Left lobe of liver (tissue), 1 donor: ENCODE measurements around the gene MLKL. TPM values are rescaled to one million over a fixed set of nuclear protein-coding genes. Genes with fewer than 3 reads are reported as not detected.

Experiments
- total RNA-seq: library from RNA; stranded (reverse); gene quantifications from one replicate; pipeline ENCODE4 v1.2.1, GENCODE V29; 2021
- donor health status: DM: no; HTN: yes; CAD: no.

Gene MLKL
- total RNA-seq, 1 donor from 2014 or later, result 2.9 TPM

Other genes starting within 250 kb of the MLKL start
- gene GLG1, start 93.7 kb downstream of the MLKL start, total RNA-seq, result 49.6 TPM
- 8.8 TPM for gene RFWD3, start 34.0 kb downstream of the MLKL start, total RNA-seq
- gene FA2H, start 74.0 kb upstream of the MLKL start, total RNA-seq, result not detected